ENCODE measurements around the gene GABPB1.
"Not testable (repeated sequence)": the region's sequence is repeated elsewhere in the genome, so short reads cannot be mapped to it uniquely, and the experiment has no call there.

GRCh38 chr15:50369564-50369963, 14.6 kb upstream of the GABPB1 start:
- TF ChIP-seq CTCF, POLR2A, POLR2AphosphoS5 (IDR thresholded peaks at IDR 0.05): not testable (repeated sequence)

Measured in suprapubic skin (tissue), 4 donors.